NT2/D1 (cell line): Measurements from ENCODE around the gene FBXO46.

Experiments used
- SUZ12 ChIP-seq: IDR thresholded peaks from 2 replicates; pipeline ENCODE4 v1.6.1; 2011; ENCODE audit not compliant: insufficient read length, insufficient read depth; ENCODE audit errors: extremely low read depth
- YY1 ChIP-seq: IDR thresholded peaks from 2 replicates; pipeline ENCODE4 v1.6.1; 2011; ENCODE audit not compliant: insufficient read length, insufficient read depth
- ZNF274 ChIP-seq: IDR thresholded peaks from 2 replicates; pipeline ENCODE4 v1.6.1; 2011; ENCODE audit warnings: mild to moderate bottlenecking, low read depth, low read length

GRCh38 chr19:45770192-45771101, 39.8 kb upstream of the FBXO46 start:
- TF ChIP-seq YY1 (no peak), ZNF274 (no peak), SUZ12 (no peak)
